Progenitor cell of endocrine pancreas (in vitro differentiated cells): Measurements from ENCODE around the gene SLC17A9. TPM values are rescaled to one million over a fixed set of nuclear protein-coding genes. Genes with fewer than 3 reads are reported as not detected.

ENCODE experiments used
- DNase-seq: peaks from one replicate; pipeline ENCODE4 v3.0.0; 2021; ENCODE audit warnings: low spot score; ENCODE audit not compliant: unreplicated experiment
- H3K27ac Mint-ChIP-seq: 2 replicates; pipeline ENCODE4 v1.8.0; 2021; ENCODE audit warnings: mild to moderate bottlenecking, moderate library complexity, mixed read lengths
- H3K27me3 Mint-ChIP-seq: 2 replicates; pipeline ENCODE4 v1.8.0; 2021; ENCODE audit warnings: mixed read lengths
- H3K36me3 Mint-ChIP-seq: 2 replicates; pipeline ENCODE4 v1.8.0; 2022; ENCODE audit warnings: mixed read lengths; ENCODE audit not compliant: insufficient read depth
- H3K4me1 Mint-ChIP-seq: 2 replicates; pipeline ENCODE4 v1.8.0; 2021; ENCODE audit warnings: low read depth, mixed read lengths
- H3K4me3 Mint-ChIP-seq: 2 replicates; pipeline ENCODE4 v1.8.0; 2021; ENCODE audit warnings: low read depth, mild to moderate bottlenecking, moderate library complexity, mixed read lengths
- H3K9me3 Mint-ChIP-seq: 2 replicates; pipeline ENCODE4 v1.8.0; 2021; ENCODE audit warnings: low read depth, mixed read lengths
- CTCF ChIP-seq: fragments of 200-600 bp; sonication (generic); IDR thresholded peaks from one replicate; pipeline ENCODE4 v1.5.0; 2021; ENCODE audit warnings: antibody characterized with exemption, mild to moderate bottlenecking; ENCODE audit not compliant: unreplicated experiment
- total RNA-seq: library from RNA; stranded (reverse); gene quantifications from 2 replicates; pipeline ENCODE4 v1.2.1, GENCODE V29; 2021

Gene SLC17A9
- total RNA-seq, 1 donor from 2014 or later: 8.0 TPM

- Mint-ChIP-seq H3K27me3 (no peaks in the 10 kb centered on the region), H3K9me3 (no peaks in the 10 kb centered on the region)
These were observed 1.2 kb upstream of the SLC17A9 start for GRCh38 chr20:62951143-62951895.

GRCh38 chr20:62951896-62952372 is 575 bp upstream of the SLC17A9 start:
- DNase-seq: no peak
- Mint-ChIP-seq H3K4me1 (peaks cover 16% of the 10 kb centered on the region), H3K27ac (no peak overlapping the region), H3K36me3 (peaks cover 10% of the 10 kb centered on the region), H3K4me3 (no peak overlapping the region), H3K27me3 (no peaks in the 10 kb centered on the region), H3K9me3 (no peaks in the 10 kb centered on the region)
- TF ChIP-seq CTCF: no peak

More at GRCh38 chr20:62951143-62951895, 1.2 kb upstream of the SLC17A9 start:
- no peak for TF ChIP-seq CTCF
- H3K36me3 Mint-ChIP-seq: peaks cover 14% of the 10 kb centered on the region
- H3K4me1 Mint-ChIP-seq: peaks cover 16% of the 10 kb centered on the region
- DNase-seq: no peak
- no peak overlapping the region for H3K4me3 Mint-ChIP-seq
- no peak overlapping the region for H3K27ac Mint-ChIP-seq

GRCh38 chr20:62952968-62953838 is 694 bp downstream of the SLC17A9 start:
- H3K36me3 Mint-ChIP-seq: peaks cover 9% of the 10 kb centered on the region
- DNase-seq: no peak
- TF ChIP-seq CTCF: no peak
- no peaks in the 10 kb centered on the region for H3K9me3 Mint-ChIP-seq
- H3K27me3 Mint-ChIP-seq: no peaks in the 10 kb centered on the region
- peak overlapping the region; percentile 14 for H3K4me3 Mint-ChIP-seq
- H3K4me1 Mint-ChIP-seq: peaks cover 16% of the 10 kb centered on the region
- H3K27ac Mint-ChIP-seq: no peak overlapping the region

- no peaks in the 10 kb centered on the region for H3K27me3 Mint-ChIP-seq
- peak overlapping the region; percentile 92 for H3K27ac Mint-ChIP-seq
- peaks cover 6% of the 10 kb centered on the region for H3K36me3 Mint-ChIP-seq
- peak; percentile 49 for DNase-seq
- H3K4me3 Mint-ChIP-seq: peak overlapping the region; percentile 29
- TF ChIP-seq CTCF: no peak
- peaks cover 16% of the 10 kb centered on the region for H3K4me1 Mint-ChIP-seq
- H3K9me3 Mint-ChIP-seq: no peaks in the 10 kb centered on the region
These were observed 1.6 kb downstream of the SLC17A9 start for GRCh38 chr20:62953839-62954703.
